IMR-90 (cell line): ENCODE data around the gene APOE. TPM values are rescaled to one million over a fixed set of nuclear protein-coding genes. Genes with fewer than 3 reads are reported as not detected.
"Not testable (repeated sequence)": the region's sequence is repeated elsewhere in the genome, so short reads cannot be mapped to it uniquely, and the experiment has no call there.

Experiments used
- ATAC-seq: fragments of 200-7000 bp; cut with Tn5 transposase; 2 replicates; pipeline ENCODE4 v1.9.1; 2020; ENCODE audit warnings: low read depth, mild to moderate bottlenecking, moderate library complexity
- BruUV-seq: library from RNA; stranded (reverse); fragments of 400-500 nt; replicated peaks from 2 replicates; lab custom pipeline; 2021; lab: Mats Ljungman, UMichigan
- CTCF ChIA-PET: fragments of 300-600 bp; formaldehyde crosslinking; extraction: SDS; loops from one replicate; lab custom pipeline; 2021; ENCODE audit warnings: antibody characterized with exemption; lab: Yijun Ruan, JAX
- POLR2A ChIA-PET: fragments of 300-600 bp; sonication (Branson Sonifier 250); formaldehyde crosslinking; loops from one replicate; lab custom pipeline; 2022; ENCODE audit warnings: antibody characterized with exemption; ENCODE audit not compliant: unreplicated experiment; lab: Charles Lee
- DNase-seq: peaks from one replicate; pipeline ENCODE4 v3.0.0; 2013
- H2AFZ ChIP-seq: replicated peaks from 2 replicates; pipeline ENCODE3; 2013; ENCODE audit warnings: low read length, mild to moderate bottlenecking; ENCODE audit not compliant: poor library complexity
- H2AK5ac ChIP-seq: 2 replicates; pipeline ENCODE4 v1.6.1; 2013; ENCODE audit warnings: low read depth, low read length, inconsistent platforms
- H2AK9ac ChIP-seq: replicated peaks from 2 replicates; pipeline ENCODE3; 2013; ENCODE audit warnings: mild to moderate bottlenecking, low read depth, low read length, moderate library complexity; ENCODE audit not compliant: poor library complexity
- H2BK120ac ChIP-seq: 2 replicates; pipeline ENCODE4 v1.6.1; 2013; ENCODE audit warnings: low read depth, low read length, inconsistent platforms
- H2BK15ac ChIP-seq: 3 replicates; pipeline ENCODE4 v1.6.1; 2013; ENCODE audit warnings: low read depth, low read length, inconsistent platforms
- H2BK20ac ChIP-seq: 2 replicates; pipeline ENCODE4 v1.6.1; 2013; ENCODE audit warnings: low read depth, mild to moderate bottlenecking, inconsistent platforms, low read length, moderate library complexity
- H2BK5ac ChIP-seq: 2 replicates; pipeline ENCODE4 v1.6.1; 2013; ENCODE audit warnings: mild to moderate bottlenecking, low read depth, low read length, inconsistent platforms; ENCODE audit not compliant: poor library complexity, severe bottlenecking
- H3K14ac ChIP-seq: replicated peaks from 2 replicates; pipeline ENCODE4 v1.6.1; 2013; ENCODE audit warnings: low read depth, low read length, inconsistent platforms
- H3K18ac ChIP-seq: 2 replicates; pipeline ENCODE4 v1.6.1; 2013; ENCODE audit warnings: low read depth, low read length, control low read depth
- H3K23ac ChIP-seq: 2 replicates; pipeline ENCODE4 v1.6.1; 2013; ENCODE audit warnings: low read depth, low read length, inconsistent platforms
- H3K27ac ChIP-seq: 2 replicates; pipeline ENCODE4 v1.5.1; 2013; ENCODE audit warnings: mild to moderate bottlenecking, control low read depth, low read length; ENCODE audit not compliant: insufficient read depth
- H3K27me3 ChIP-seq: 2 replicates; pipeline ENCODE4 v1.6.1; 2013; ENCODE audit warnings: low read length; ENCODE audit not compliant: control insufficient read depth, insufficient read depth
- H3K36me3 ChIP-seq: 2 replicates; pipeline ENCODE4 v1.6.1; 2013; ENCODE audit warnings: low read length, mixed read lengths; ENCODE audit not compliant: control insufficient read depth, insufficient read depth
- H3K4ac ChIP-seq: 2 replicates; pipeline ENCODE4 v1.6.1; 2013; ENCODE audit warnings: low read depth, low read length, inconsistent platforms
- H3K4me1 ChIP-seq: 2 replicates; pipeline ENCODE4 v1.6.1; 2013; ENCODE audit warnings: low read length, mixed read lengths; ENCODE audit not compliant: control insufficient read depth, insufficient read depth
- H3K4me2 ChIP-seq: 2 replicates; pipeline ENCODE4 v1.6.1; 2013; ENCODE audit warnings: low read depth, mild to moderate bottlenecking, control low read depth, low read length, moderate library complexity
- H3K4me3 ChIP-seq: 2 replicates; pipeline ENCODE4 v1.5.1; 2013; ENCODE audit warnings: low read depth, mild to moderate bottlenecking, control low read depth, low read length, moderate library complexity; ENCODE audit not compliant: insufficient read depth
- H3K56ac ChIP-seq: 2 replicates; pipeline ENCODE4 v1.6.1; 2013; ENCODE audit warnings: low read length, inconsistent platforms; ENCODE audit not compliant: insufficient read depth; ENCODE audit errors: extremely low read depth
- H3K79me1 ChIP-seq, 2 experiments: 2 replicates each; pipeline ENCODE4 v1.6.1; 2013; ENCODE audit warnings: low read length in 2 of 2, inconsistent platforms in 1 of 2, low read depth in 1 of 2
- H3K9ac ChIP-seq: 2 replicates; pipeline ENCODE4 v1.6.1; 2013; ENCODE audit warnings: low read depth, low read length, control low read depth
- H3K9me1 ChIP-seq: 2 replicates; pipeline ENCODE4 v1.6.1; 2013; ENCODE audit warnings: low read length, inconsistent platforms; ENCODE audit not compliant: insufficient read depth
- H3K9me3 ChIP-seq: 2 replicates; pipeline ENCODE4 v1.6.1; 2013; ENCODE audit warnings: low read length; ENCODE audit not compliant: control insufficient read depth, insufficient read depth
- H4K20me1 ChIP-seq: 2 replicates; pipeline ENCODE4 v1.6.1; 2013; ENCODE audit warnings: low read length, inconsistent platforms; ENCODE audit not compliant: insufficient read depth
- H4K5ac ChIP-seq: 2 replicates; pipeline ENCODE4 v1.6.1; 2013; ENCODE audit warnings: mild to moderate bottlenecking, low read depth, low read length, control low read depth
- H4K8ac ChIP-seq, 2 experiments: 2 replicates each; pipeline ENCODE4 v1.6.1; 2013; ENCODE audit warnings: low read depth in 2 of 2, low read length in 2 of 2, control low read depth in 1 of 2, inconsistent platforms in 1 of 2
- H4K91ac ChIP-seq: 2 replicates; pipeline ENCODE4 v1.6.1; 2013; ENCODE audit warnings: low read depth, low read length, inconsistent platforms; ENCODE audit not compliant: insufficient read depth
- BHLHE40 ChIP-seq: fragments of 150-350 bp; IDR thresholded peaks from 2 replicates; pipeline ENCODE4 v1.6.1; 2016; ENCODE audit warnings: mild to moderate bottlenecking, low read depth, low read length
- ELK1 ChIP-seq: fragments of 150-350 bp; IDR thresholded peaks from 2 replicates; pipeline ENCODE4 v1.6.1; 2016; ENCODE audit warnings: low read depth, mild to moderate bottlenecking, low read length, moderate library complexity, borderline replicate concordance
- FOS ChIP-seq: fragments of 150-350 bp; IDR thresholded peaks from 2 replicates; pipeline ENCODE4 v1.6.1; 2016; ENCODE audit warnings: low read depth, low read length
- RCOR1 ChIP-seq: IDR thresholded peaks from 2 replicates; pipeline ENCODE4 v1.6.1; 2012; ENCODE audit warnings: mild to moderate bottlenecking, low read length, improper control_type of control experiment; ENCODE audit not compliant: insufficient replicate concordance
- USF2 ChIP-seq: fragments of 150-350 bp; IDR thresholded peaks from 2 replicates; pipeline ENCODE4 v1.6.1; 2017; ENCODE audit warnings: mild to moderate bottlenecking, antibody characterized with exemption, low read length, low read depth
- WGBS, 2 experiments: methylation state at CpG; one replicate each; pipeline versions ENCODE4 v1.1.5 to v1.1.7; 2013; ENCODE audit warnings: missing lambda C conversion rate in 2 of 2; ENCODE audit not compliant: insufficient read length in 1 of 2; ENCODE audit errors: extremely low coverage in 2 of 2; 5-methylcytosine and 5-hydroxymethylcytosine counted together
- dilution Hi-C: fragments of 300-500 bp; cut with HindIII; formaldehyde crosslinking; loops from one replicate; pipeline ENCODE4 v1.14.3; 2018; ENCODE audit warnings: low sequenced_read_pairs; ENCODE audit not compliant: unreplicated experiment
- in situ Hi-C: fragments of 300-500 bp; cut with MboI; formaldehyde crosslinking; loops from 3 replicates; pipeline ENCODE4 v1.14.3; 2019; ENCODE audit warnings: low sequenced_read_pairs, inconsistent platforms, mixed read lengths
- intact Hi-C: fragments of 100-400 bp; cut with micrococcal nuclease; formaldehyde crosslinking; loops from 2 replicates; pipeline ENCODE4 v1.10.0; 2022
- polyA plus RNA-seq, 3 experiments: library from polyadenylated mRNA; depleted of rRNA; stranded (reverse); fragments of >200 nt; gene quantifications; 2 replicates each; pipeline ENCODE4 v1.2.3, GENCODE V29; 2012; ENCODE audit warnings: low replicate concordance in 1 of 3
- total RNA-seq: library from RNA; depleted of rRNA; stranded (reverse); fragments of >200 nt; gene quantifications from 2 replicates; pipeline ENCODE4 v1.2.3, GENCODE V29; 2012

The APOE gene
- total and polyA plus RNA-seq, 2 of the 4 experiments (the other 2 are of a cell fraction): 0.18 to 2.0 TPM

GRCh38 chr19:44887648-44888047 lies 17.9 kb upstream of the APOE start:
- in situ Hi-C loops (no loop called here), intact Hi-C loops (no loop called here), dilution Hi-C loops (no loop called here)
- no peak overlapping the region for H2AFZ ChIP-seq
- POLR2A ChIA-PET: no interaction called here
- H3K27ac ChIP-seq: no peak overlapping the region
- H3K23ac ChIP-seq: no peak overlapping the region
- H3K4me1 ChIP-seq: peaks cover 6% of the 10 kb centered on the region
- H4K8ac ChIP-seq: no peak overlapping the region
- no peak overlapping the region for H2BK5ac ChIP-seq
- H3K4ac ChIP-seq: no peak overlapping the region
- H2AK9ac ChIP-seq: no peak overlapping the region
- TF ChIP-seq ELK1 (no peak), RCOR1 (no peak), BHLHE40 (no peak), USF2 (no peak), FOS (no peak)
- H3K14ac ChIP-seq: no peak overlapping the region
- 83% methylated on average over 3 of the region's 4 CpGs; no CpG with 5 or more reads in 1 of the 2 experiments for WGBS, 2 experiments
- no peak overlapping the region for H3K9ac ChIP-seq
- BruUV-seq: no TSS peak
- H3K9me1 ChIP-seq: peaks cover 10% of the 10 kb centered on the region
- H2BK20ac ChIP-seq: no peak overlapping the region
- H3K9me3 ChIP-seq: no peaks in the 10 kb centered on the region
- peaks cover 13 to 32% of the 10 kb centered on the region in 2 experiments for H3K79me1 ChIP-seq
- no peak overlapping the region for H3K4me2 ChIP-seq
- H3K36me3 ChIP-seq: peaks cover 32% of the 10 kb centered on the region
- H3K18ac ChIP-seq: no peak overlapping the region
- H4K5ac ChIP-seq: no peak overlapping the region
- CTCF ChIA-PET: no interaction called here
- no peak overlapping the region for H2AK5ac ChIP-seq
- H3K27me3 ChIP-seq: no peaks in the 10 kb centered on the region
- ATAC-seq (no peak), DNase-seq (no peak)
- H3K4me3 ChIP-seq: no peak overlapping the region
- no peak overlapping the region for H2BK15ac ChIP-seq
- peaks cover 10% of the 10 kb centered on the region; the same call in 1 of the 2 replicates for H4K20me1 ChIP-seq
- no peak overlapping the region for H2BK120ac ChIP-seq
- H3K56ac ChIP-seq: no peak overlapping the region
- H4K91ac ChIP-seq: no peak overlapping the region

- H2BK15ac ChIP-seq, H3K27me3 ChIP-seq, H2BK120ac ChIP-seq, H3K4ac ChIP-seq, H3K9me3 ChIP-seq, H4K91ac ChIP-seq, in situ Hi-C loops, H3K9me1 ChIP-seq, H3K18ac ChIP-seq, H4K5ac ChIP-seq, H3K27ac ChIP-seq, BruUV-seq, H3K4me2 ChIP-seq, POLR2A ChIA-PET, H4K8ac ChIP-seq, H3K9ac ChIP-seq, H2BK20ac ChIP-seq, H3K4me3 ChIP-seq, H3K14ac ChIP-seq, H3K4me1 ChIP-seq, DNase-seq, H2AK9ac ChIP-seq, H2BK5ac ChIP-seq, H2AFZ ChIP-seq, H3K23ac ChIP-seq, H2AK5ac ChIP-seq, CTCF ChIA-PET, ATAC-seq, dilution Hi-C loops, H3K56ac ChIP-seq, intact Hi-C loops: not testable (repeated sequence)
- H3K79me1 ChIP-seq: peaks cover 18 to 35% of the 10 kb centered on the region in 2 experiments
- WGBS, 2 experiments: 96% methylated on average over 3 of the region's 5 CpGs; no CpG with 5 or more reads in 1 of the 2 experiments
- peaks cover 34% of the 10 kb centered on the region for H3K36me3 ChIP-seq
- peaks cover 10% of the 10 kb centered on the region; the same call in 1 of the 2 replicates for H4K20me1 ChIP-seq
Observed at GRCh38 chr19:44888335-44888734, 17.3 kb upstream of the APOE start.
